Muscle of leg (tissue), 16 donors: ENCODE data around the gene MS4A12. TPM values are rescaled to one million over a fixed set of nuclear protein-coding genes. Genes with fewer than 3 reads are reported as not detected.
"Not testable (repeated sequence)": the region's sequence is repeated elsewhere in the genome, so short reads cannot be mapped to it uniquely, and the experiment has no call there.

Source experiments
- DNase-seq: peaks from one replicate; pipeline ENCODE4 v3.0.0; 2013
- H3K27ac ChIP-seq: one replicate; pipeline ENCODE4 v1.5.1; 2013; ENCODE audit warnings: mild to moderate bottlenecking, low read length, control low read depth
- H3K27me3 ChIP-seq: one replicate; pipeline ENCODE4 v1.6.1; 2013; ENCODE audit warnings: low read length; ENCODE audit not compliant: control insufficient read depth, insufficient read depth
- H3K36me3 ChIP-seq: one replicate; pipeline ENCODE4 v1.6.1; 2013; ENCODE audit warnings: low read length; ENCODE audit not compliant: control insufficient read depth, insufficient read depth
- H3K4me1 ChIP-seq: one replicate; pipeline ENCODE4 v1.6.1; 2013; ENCODE audit warnings: low read length; ENCODE audit not compliant: control insufficient read depth, insufficient read depth
- H3K4me3 ChIP-seq: one replicate; pipeline ENCODE4 v1.5.1; 2013; ENCODE audit warnings: low read length, control low read depth
- H3K9me3 ChIP-seq: replicated peaks from 2 replicates; pipeline ENCODE4 v1.6.1; 2013; ENCODE audit warnings: low read depth, low read length; ENCODE audit not compliant: control insufficient read depth
- WGBS: methylation state at CpG from one replicate; pipeline ENCODE4 v1.1.5; 2013; ENCODE audit warnings: missing lambda C conversion rate; ENCODE audit not compliant: insufficient coverage; 5-methylcytosine and 5-hydroxymethylcytosine counted together
- long read RNA-seq, 11 donors: transcript quantifications; one replicate each; lab custom pipeline, GENCODE V29; 2026
- polyA plus RNA-seq, 8 donors: library from polyadenylated mRNA; unstranded; fragments of 120-200 nt; gene quantifications; one replicate each; pipeline versions ENCODE4 v1.2.1 to v1.2.3, GENCODE V29; 2013; ENCODE audit warnings: inconsistent platforms in 1 of 8, low replicate concordance in 1 of 8; ENCODE audit not compliant: insufficient read length in 8 of 8, insufficient read depth in 1 of 8
- total RNA-seq: library from RNA; stranded (reverse); fragments of 120-200 nt; gene quantifications from one replicate; pipeline ENCODE4 v1.2.4, GENCODE V29; 2013

The MS4A12 gene
- not detected for total RNA-seq
- polyA plus RNA-seq: not detected
- long read RNA-seq, donor 1: 0 reads
- long read RNA-seq, donor 2: 0 reads
- long read RNA-seq, donor 3: 0 reads
- long read RNA-seq, donor 4: 0 reads
- long read RNA-seq, donor 5: 0 reads
- long read RNA-seq, donor 6: 0 reads
- long read RNA-seq, donor 7: 0 reads
- long read RNA-seq, donor 8: 0 reads
- long read RNA-seq, donor 9: 0 reads
- long read RNA-seq, donor 10: 0 reads
- long read RNA-seq, donor 11: 0 reads

DNA sequence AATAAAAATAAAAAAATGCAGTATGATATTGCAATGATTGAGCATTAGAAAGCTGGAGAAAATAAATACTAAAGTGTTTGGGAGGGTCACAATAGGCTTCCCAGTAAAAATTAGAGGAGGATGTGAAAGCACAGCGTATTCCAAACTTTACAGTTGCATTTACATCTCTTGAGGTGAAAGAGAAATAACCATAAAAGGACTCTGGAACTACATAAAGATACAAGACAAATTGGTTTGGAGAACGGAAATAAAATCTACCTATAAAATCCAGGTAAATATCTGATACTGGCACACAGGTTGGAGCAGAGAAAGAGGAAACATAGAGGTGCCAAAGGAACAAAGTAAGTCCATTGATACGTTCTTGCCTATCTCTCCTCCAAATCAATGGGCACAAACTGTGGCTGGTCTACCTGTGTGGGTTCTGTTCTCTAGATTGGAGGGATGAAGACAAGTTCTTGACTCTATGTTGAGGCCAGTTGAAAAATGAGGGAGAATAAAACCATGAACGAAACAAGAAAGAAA, at the start of gene MS4A12:
MS4A12 (plus strand) TSS at position 291 of the 522 bp plus-strand sequence. CDS start 4,541 bp downstream, outside the sequence.
- no peaks in the 10 kb centered on the region for H3K9me3 ChIP-seq
- no peaks in the 10 kb centered on the region for H3K4me1 ChIP-seq
- 83% methylated on average over 1 of the region's 4 CpGs for WGBS
- no peaks in the 10 kb centered on the region for H3K27me3 ChIP-seq
- DNase-seq: no peak
- no peak within 1 kb of the TSS for H3K27ac ChIP-seq
- no peaks in the 10 kb centered on the region for H3K36me3 ChIP-seq
- H3K4me3 ChIP-seq: no peak within 1 kb of the TSS

DNA sequence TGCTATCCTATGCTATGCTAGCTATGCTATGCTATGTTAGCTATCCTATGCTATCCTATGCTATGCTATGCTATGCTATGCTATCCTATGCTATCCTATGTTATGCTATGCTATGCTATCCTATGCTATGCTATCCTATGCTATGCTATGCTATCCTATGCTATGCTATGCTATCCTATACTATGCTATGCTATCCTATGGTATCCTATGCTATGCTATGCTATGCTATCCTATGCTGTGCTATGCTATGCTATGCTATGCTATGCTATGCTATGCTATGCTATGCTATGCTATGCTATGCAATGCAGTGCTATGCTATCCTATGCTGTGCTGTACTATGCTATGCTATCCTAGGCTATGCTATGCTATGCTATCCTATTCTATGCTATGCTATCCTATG, 45.5 kb upstream of the MS4A12 start:
- no peak overlapping the region for H3K27ac ChIP-seq
- H3K4me3 ChIP-seq: no peak overlapping the region
- no peaks in the 10 kb centered on the region for H3K36me3 ChIP-seq
- no peaks in the 10 kb centered on the region for H3K9me3 ChIP-seq
- H3K4me1 ChIP-seq: no peaks in the 10 kb centered on the region
- no peak for DNase-seq
- no peaks in the 10 kb centered on the region for H3K27me3 ChIP-seq

DNA sequence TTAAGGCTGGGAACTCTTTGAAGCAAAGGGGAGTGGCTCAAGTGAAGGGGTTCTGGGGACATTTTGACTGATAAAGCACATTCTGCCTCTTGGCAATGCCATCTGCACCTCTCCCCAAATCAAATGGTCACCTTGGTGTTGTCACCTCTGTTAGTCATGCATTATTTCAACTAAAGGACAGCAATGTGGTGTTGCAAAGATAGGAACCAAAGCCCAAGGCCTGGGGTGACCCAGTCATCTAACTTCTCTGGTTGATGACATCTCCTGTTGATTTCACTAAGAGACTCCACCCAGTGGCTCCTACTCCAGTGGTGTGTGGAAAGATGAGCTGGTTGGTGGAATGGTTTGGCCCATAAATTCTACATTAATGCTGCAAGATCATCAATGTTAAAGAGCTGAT, 44.7 kb upstream of the MS4A12 start:
- Histone ChIP-seq H3K27me3 (no peaks in the 10 kb centered on the region), H3K4me3 (no peak overlapping the region), H3K4me1 (no peaks in the 10 kb centered on the region), H3K9me3 (no peaks in the 10 kb centered on the region), H3K36me3 (no peaks in the 10 kb centered on the region), H3K27ac (no peak overlapping the region)
- no peak for DNase-seq

- not testable (repeated sequence) for H3K4me3 ChIP-seq, H3K27ac ChIP-seq, H3K27me3 ChIP-seq, H3K4me1 ChIP-seq, DNase-seq, H3K36me3 ChIP-seq, H3K9me3 ChIP-seq
- over 99% methylated on average over 12 of the region's 32 CpGs for WGBS
These were observed 41.4 kb upstream of the MS4A12 start for GRCh38 chr11:60451185-60451584.

GRCh38 chr11:60454212-60454611, 38.4 kb upstream of the MS4A12 start:
- Histone ChIP-seq H3K4me3 (no peak overlapping the region), H3K27ac (no peak overlapping the region), H3K36me3 (no peaks in the 10 kb centered on the region), H3K9me3 (peaks cover 2% of the 10 kb centered on the region), H3K4me1 (no peaks in the 10 kb centered on the region), H3K27me3 (no peaks in the 10 kb centered on the region)
- no peak for DNase-seq

DNA sequence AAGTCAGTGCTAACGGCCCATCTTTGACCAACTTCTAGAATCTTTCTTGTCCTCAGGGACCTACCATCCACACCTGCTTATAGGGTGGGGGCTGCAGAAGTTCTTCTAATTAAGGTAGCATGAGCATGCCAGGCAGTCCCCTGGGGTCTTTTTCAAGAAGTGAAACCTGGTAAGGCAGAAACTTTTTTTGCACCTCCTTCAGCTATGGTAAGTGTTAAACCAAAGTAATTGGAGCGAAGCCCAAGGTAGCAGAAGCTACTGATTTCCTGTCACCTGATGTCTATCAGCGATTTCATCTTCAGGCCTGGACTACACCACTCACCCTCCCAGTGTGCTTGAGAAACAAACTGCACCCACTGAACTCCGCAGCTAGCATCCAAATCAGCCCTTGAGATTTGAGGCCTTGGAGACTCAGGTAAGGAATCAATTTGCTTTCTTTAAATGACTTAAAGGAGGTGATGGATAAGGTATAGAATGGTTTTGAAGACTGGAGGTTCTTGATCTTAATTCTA, 37.0 kb upstream of the MS4A12 start, which contains the start of gene MS4A1:
MS4A1 (plus strand) TSS at position 317 of the 512 bp plus-strand sequence. CDS start 6,528 bp downstream, outside the sequence.
- no peak within 1 kb of the TSS for H3K4me3 ChIP-seq
- DNase-seq: no peak
- WGBS: 100% methylated on average over 1 of the region's 4 CpGs
- H3K27me3 ChIP-seq: no peaks in the 10 kb centered on the region
- H3K36me3 ChIP-seq: no peaks in the 10 kb centered on the region
- peaks cover 2% of the 10 kb centered on the region for H3K9me3 ChIP-seq
- H3K27ac ChIP-seq: no peak within 1 kb of the TSS
- H3K4me1 ChIP-seq: no peaks in the 10 kb centered on the region

- DNase-seq: no peak
- Histone ChIP-seq H3K27me3 (no peaks in the 10 kb centered on the region), H3K4me3 (no peak overlapping the region), H3K9me3 (peaks cover 2% of the 10 kb centered on the region), H3K36me3 (no peaks in the 10 kb centered on the region), H3K27ac (no peak overlapping the region), H3K4me1 (no peaks in the 10 kb centered on the region)
- WGBS: 100% methylated on average over 1 of the region's 3 CpGs
These were observed 35.0 kb upstream of the MS4A12 start for GRCh38 chr11:60457576-60457975.

DNA sequence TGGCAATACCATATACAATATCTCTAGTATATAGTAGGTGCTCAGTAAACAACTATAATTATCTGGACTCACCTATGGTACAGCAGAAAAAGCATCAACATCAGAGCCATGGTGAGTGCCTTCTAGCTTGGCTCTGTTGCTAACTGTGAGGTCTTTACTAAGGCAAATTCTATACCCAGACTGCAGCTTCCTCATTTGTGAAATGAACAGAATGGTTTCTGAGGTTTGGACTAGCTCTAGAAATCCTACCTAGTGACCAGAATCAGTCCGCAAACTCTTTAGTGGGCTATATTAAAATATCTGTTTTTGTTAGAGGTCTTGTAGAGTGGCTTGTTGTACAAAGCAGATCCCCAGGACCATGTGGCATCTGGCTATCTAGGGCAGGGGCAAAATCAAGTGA, 33.2 kb upstream of the MS4A12 start:
- no peaks in the 10 kb centered on the region for H3K27me3 ChIP-seq
- H3K27ac ChIP-seq: no peak overlapping the region
- peaks cover 2% of the 10 kb centered on the region for H3K9me3 ChIP-seq
- H3K4me3 ChIP-seq: no peak overlapping the region
- no peaks in the 10 kb centered on the region for H3K36me3 ChIP-seq
- DNase-seq: no peak
- WGBS: no CpG with 5 or more reads among the region's 1 CpG
- H3K4me1 ChIP-seq: no peaks in the 10 kb centered on the region

DNA sequence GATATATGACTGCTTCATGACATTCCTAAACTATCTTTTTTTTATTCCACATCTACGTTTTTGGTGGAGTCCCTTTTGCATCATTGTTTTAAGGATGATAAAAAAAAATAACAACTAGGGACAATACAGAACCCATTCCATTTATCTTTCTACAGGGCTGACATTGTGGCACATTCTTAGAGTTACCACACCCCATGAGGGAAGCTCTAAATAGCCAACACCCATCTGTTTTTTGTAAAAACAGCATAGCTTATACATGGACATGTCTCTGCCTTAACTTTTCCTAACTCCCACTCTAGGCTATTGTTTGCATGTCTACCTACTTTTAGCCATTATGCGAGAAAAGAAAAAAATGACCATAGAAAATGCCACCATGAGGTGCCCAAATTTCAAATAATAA, 23.7 kb upstream of the MS4A12 start:
- Histone ChIP-seq H3K4me3 (no peak overlapping the region), H3K4me1 (no peaks in the 10 kb centered on the region), H3K27ac (no peak overlapping the region), H3K9me3 (no peaks in the 10 kb centered on the region), H3K36me3 (no peaks in the 10 kb centered on the region), H3K27me3 (no peaks in the 10 kb centered on the region)
- WGBS: no CpG with 5 or more reads among the region's 2 CpGs
- no peak for DNase-seq

DNA sequence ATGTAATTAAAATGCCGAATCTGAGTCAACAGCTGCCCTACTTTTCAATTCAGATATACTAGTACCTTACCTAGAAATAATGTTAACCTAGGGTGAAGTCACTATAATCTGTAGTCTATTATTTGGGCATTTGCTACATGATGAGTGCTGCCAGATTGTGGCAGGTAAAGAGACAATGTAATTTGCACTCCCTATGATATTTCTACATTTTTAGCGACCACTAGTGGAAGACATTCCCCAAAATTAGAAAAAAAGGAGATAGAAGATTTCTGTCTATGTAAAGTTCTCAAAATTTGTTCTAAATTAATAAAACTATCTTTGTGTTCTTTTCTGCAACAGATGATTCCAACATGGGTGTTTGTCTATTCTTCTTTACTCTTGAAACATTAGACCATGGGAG, 22.9 kb upstream of the MS4A12 start:
- Histone ChIP-seq H3K36me3 (no peaks in the 10 kb centered on the region), H3K9me3 (no peaks in the 10 kb centered on the region), H3K27me3 (no peaks in the 10 kb centered on the region), H3K4me1 (no peaks in the 10 kb centered on the region), H3K4me3 (no peak overlapping the region), H3K27ac (no peak overlapping the region)
- DNase-seq: no peak
- no CpG with 5 or more reads among the region's 2 CpGs for WGBS
